ENCODE data around the gene PDE6B. TPM values are rescaled to one million over a fixed set of nuclear protein-coding genes. Genes with fewer than 3 reads are reported as not detected.
A peak's percentile ranks its signal among the peaks of the same experiment; 100 is the strongest.

Gene PDE6B
- total RNA-seq, 1 experiment from 2014 or later: 10.8 TPM

GRCh38 chr4:628311-628741 lies 3.0 kb downstream of the PDE6B start:
- no peaks in the 10 kb centered on the region for H3K23me2 ChIP-seq (ENCODE audit: insufficient read length, low read depth, low read length, poor library complexity, severe bottlenecking)
- H3K4me2 ChIP-seq (ENCODE audit: insufficient read depth, insufficient read length, low read length): no peak overlapping the region
- H4K20me1 ChIP-seq (ENCODE audit: control insufficient read depth, insufficient read depth, insufficient read length): no peaks in the 10 kb centered on the region
- H2AK5ac ChIP-seq (ENCODE audit: insufficient read length, low read length): no peak overlapping the region
- Mint-ChIP-seq H3K4me1 (peaks cover 9 to 23% of the 10 kb centered on the region in 2 experiments), H3K27ac (no peak overlapping the region), H3K9me3 (peaks cover 17 to 21% of the 10 kb centered on the region in 2 experiments), H3K36me3 (ENCODE audit: insufficient read depth in 1 of 3, low read depth in 3 of 3) (peaks cover 0 to 15% (median 13%) of the 10 kb centered on the region in 3 experiments; a peak in 5 of 7 replicates), H3K4me3 (no peak overlapping the region), H3K27me3 (ENCODE audit: low read depth) (peaks cover 16% of the 10 kb centered on the region)
- no peak overlapping the region for H2BK120ac ChIP-seq (ENCODE audit: low read depth, low read length, poor library complexity, severe bottlenecking)
- H3K79me1 ChIP-seq (ENCODE audit: insufficient read depth, low read depth, low read length, poor library complexity, severe bottlenecking): no peaks in the 10 kb centered on the region
- no peak overlapping the region for H2BK5ac ChIP-seq (ENCODE audit: insufficient read length, low read length)
- DNase-seq: peak; percentile 19
- no peak overlapping the region for H4K8ac ChIP-seq (replicated peaks; ENCODE audit: insufficient read length, low read depth, low read length)
- H4K91ac ChIP-seq (ENCODE audit: insufficient read length, low read depth, low read length): no peak overlapping the region
- H3K56ac ChIP-seq (ENCODE audit: insufficient read length, low read depth, low read length): no peak overlapping the region
- WGBS (ENCODE audit: extremely low coverage, insufficient read length, low lambda C conversion rate): no CpG with 5 or more reads among the region's 17 CpGs
- no peak overlapping the region for H2BK15ac ChIP-seq (ENCODE audit: low read depth, low read length)
- H3K4ac ChIP-seq (ENCODE audit: low read depth, low read length): no peak overlapping the region
- H3K14ac ChIP-seq (ENCODE audit: insufficient read depth, low read length): no peak overlapping the region; the same call in 1 of the 2 replicates
- H2AFZ ChIP-seq (ENCODE audit: low read length): no peak overlapping the region
- no peaks in the 10 kb centered on the region; the same call in 1 of the 2 replicates for H3K4me1 ChIP-seq (ENCODE audit: insufficient read depth, low read length)
- H2BK20ac ChIP-seq (ENCODE audit: low read depth, low read length, poor library complexity, severe bottlenecking): no peak overlapping the region
- no peak overlapping the region for H3K18ac ChIP-seq (ENCODE audit: insufficient read length, low read depth, low read length)
- no peak overlapping the region for H3K27ac ChIP-seq (ENCODE audit: insufficient read length, low read depth, low read length)
- H3K9ac ChIP-seq (ENCODE audit: extremely low read depth, insufficient read length, low read length): no peak overlapping the region
- no peak overlapping the region for H3K23ac ChIP-seq (ENCODE audit: insufficient read length, low read depth, low read length)
- H4K5ac ChIP-seq (ENCODE audit: insufficient read length, low read depth, low read length): no peak overlapping the region
- H2BK12ac ChIP-seq (ENCODE audit: insufficient read length, low read depth, low read length): no peak overlapping the region
- H3T11ph ChIP-seq (ENCODE audit: low read length): no peak overlapping the region
- no peaks in the 10 kb centered on the region for H3K79me2 ChIP-seq (ENCODE audit: insufficient read depth, low read length)
- no peaks in the 10 kb centered on the region for H3K9me3 ChIP-seq (ENCODE audit: control insufficient read depth, low read depth, low read length)
- TF ChIP-seq CTCF (conservative IDR thresholded peaks at IDR 0.05): no peak
- no peaks in the 10 kb centered on the region for H3K27me3 ChIP-seq (ENCODE audit: insufficient read depth, low read length)

Measured in H9 (cell line).